ENCODE measurements around the gene ZP1.
A peak's percentile ranks its signal among the peaks of the same experiment; 100 is the strongest.

The ZP1 gene

DNA sequence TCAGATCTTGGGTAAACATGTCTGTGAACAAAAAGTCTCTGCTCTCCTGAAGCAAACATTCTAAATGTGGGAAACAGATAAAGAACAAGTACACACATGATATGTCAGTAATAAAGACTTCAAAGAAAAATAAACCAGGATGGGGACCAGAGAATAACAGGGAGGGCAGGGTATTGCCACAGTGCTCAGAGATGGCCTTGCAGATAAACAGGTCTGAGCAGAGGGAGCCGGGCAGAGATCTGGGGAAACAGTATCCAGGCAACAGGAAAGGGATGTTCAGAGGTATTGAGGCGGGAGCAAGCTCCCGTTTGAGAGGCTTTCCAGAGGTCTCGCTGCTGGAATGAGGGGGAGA, 22.5 kb upstream of the ZP1 start:
- H3K4me3 ChIP-seq (ENCODE audit: low read depth, low read length), result peak overlapping the region; percentile 97; the same call in 1 of the 2 replicates
- no peak for DNase-seq (ENCODE audit: low read depth)
- TF ChIP-seq, protein P1, sequence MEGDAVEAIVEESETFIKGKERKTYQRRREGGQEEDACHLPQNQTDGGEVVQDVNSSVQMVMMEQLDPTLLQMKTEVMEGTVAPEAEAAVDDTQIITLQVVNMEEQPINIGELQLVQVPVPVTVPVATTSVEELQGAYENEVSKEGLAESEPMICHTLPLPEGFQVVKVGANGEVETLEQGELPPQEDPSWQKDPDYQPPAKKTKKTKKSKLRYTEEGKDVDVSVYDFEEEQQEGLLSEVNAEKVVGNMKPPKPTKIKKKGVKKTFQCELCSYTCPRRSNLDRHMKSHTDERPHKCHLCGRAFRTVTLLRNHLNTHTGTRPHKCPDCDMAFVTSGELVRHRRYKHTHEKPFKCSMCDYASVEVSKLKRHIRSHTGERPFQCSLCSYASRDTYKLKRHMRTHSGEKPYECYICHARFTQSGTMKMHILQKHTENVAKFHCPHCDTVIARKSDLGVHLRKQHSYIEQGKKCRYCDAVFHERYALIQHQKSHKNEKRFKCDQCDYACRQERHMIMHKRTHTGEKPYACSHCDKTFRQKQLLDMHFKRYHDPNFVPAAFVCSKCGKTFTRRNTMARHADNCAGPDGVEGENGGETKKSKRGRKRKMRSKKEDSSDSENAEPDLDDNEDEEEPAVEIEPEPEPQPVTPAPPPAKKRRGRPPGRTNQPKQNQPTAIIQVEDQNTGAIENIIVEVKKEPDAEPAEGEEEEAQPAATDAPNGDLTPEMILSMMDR (IDR thresholded peaks at IDR 0.05; ENCODE audit: low read depth, low read length, missing control alignments), result no peak

DNA sequence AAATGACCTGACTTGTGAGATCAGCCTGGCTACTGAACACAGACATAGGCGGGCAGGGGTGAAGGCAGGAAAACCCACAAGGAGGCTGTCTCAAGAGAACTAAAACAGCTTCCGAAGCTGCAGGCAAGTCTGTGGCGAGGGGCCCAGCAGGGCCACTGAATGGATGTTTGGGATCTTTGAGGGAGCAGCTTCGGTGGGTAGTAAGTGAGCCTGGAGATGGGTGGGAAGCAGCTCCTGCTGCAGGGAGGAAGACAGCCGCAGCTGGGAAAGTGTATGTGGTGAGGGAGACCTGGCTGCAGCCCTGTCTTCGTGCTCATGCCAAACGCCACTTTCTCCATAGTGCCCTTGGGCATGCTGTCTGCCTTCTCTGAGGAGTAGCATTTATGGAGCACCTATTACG, 22.0 kb upstream of the ZP1 start:
- peak overlapping the region; percentile 97 for H3K4me3 ChIP-seq (ENCODE audit: low read depth, low read length)
- DNase-seq (ENCODE audit: low read depth), result no peak
- TF ChIP-seq, protein P1 (IDR thresholded peaks at IDR 0.05; ENCODE audit: low read depth, low read length, missing control alignments), result no peak

DNA sequence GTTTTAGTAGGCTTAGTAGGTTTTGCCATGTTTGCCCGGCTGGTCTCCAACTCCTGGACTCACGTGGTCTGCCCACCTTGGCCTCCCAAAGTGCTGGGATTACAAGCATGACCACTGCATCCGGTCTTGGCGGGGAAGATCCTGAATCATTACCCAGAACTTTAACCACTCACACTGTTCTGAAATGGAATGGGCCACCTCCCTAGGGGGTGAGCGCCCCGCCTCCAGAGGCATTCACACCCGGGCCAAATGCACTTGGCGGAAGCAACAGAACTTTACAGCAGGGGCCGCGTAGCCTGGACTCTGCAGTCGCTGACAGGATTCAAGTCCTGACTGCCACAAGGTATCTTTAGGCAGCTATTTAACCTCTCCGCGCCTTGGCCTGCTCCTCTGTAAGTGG, 20.1 kb upstream of the ZP1 start:
- TF ChIP-seq, protein P1 (IDR thresholded peaks at IDR 0.05; ENCODE audit: low read depth, low read length, missing control alignments), result no peak
- no peak overlapping the region for H3K4me3 ChIP-seq (ENCODE audit: low read depth, low read length)
- DNase-seq (ENCODE audit: low read depth), result no peak

DNA sequence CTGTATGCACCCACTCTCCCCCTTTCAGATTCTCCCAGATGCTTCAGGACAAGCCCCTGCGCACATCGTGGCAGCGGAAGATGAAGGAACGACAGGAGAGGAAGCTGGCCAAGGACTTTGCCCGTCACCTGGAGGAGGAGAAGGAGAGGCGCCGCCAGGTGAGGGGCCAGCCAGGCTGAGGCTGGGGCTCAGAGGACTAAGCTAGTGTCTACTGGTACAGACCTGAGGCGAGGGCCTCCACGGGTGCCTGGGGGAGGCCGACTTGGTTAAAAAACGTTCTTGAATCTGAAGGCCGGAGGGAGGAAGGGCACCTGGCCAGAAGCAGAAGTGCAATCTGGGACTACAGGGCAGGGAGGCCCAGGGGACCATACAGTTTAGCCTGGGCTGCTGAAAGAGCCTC, 19.4 kb upstream of the ZP1 start:
- no peak for DNase-seq (ENCODE audit: low read depth)
- TF ChIP-seq, protein P1 (IDR thresholded peaks at IDR 0.05; ENCODE audit: low read depth, low read length, missing control alignments), result no peak

DNA sequence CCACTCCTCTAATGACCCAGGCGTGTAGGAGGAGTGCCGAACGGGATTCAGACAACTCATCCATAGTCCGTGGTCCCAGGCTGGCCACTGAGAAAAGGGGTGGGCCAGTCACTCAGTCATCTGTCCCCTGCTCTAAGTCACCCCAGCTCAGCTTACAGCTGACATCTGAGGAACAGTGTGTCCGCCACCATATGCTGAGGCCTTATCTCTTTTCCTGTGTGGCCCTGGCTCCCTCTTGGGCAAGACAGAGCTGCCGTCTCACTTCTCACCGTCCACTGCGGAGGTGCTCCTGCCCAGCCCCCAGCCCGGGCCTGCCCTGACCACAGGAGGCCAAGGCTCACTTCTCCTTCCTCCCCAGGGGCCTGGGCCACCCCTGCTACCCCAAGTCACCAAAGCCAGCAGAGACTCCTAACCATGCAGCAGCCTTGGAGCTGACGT, 18.6 kb upstream of the ZP1 start:
- DNase-seq (ENCODE audit: low read depth), result no peak
- H3K4me3 ChIP-seq (ENCODE audit: low read depth, low read length), result no peak overlapping the region
- TF ChIP-seq, protein P1 (IDR thresholded peaks at IDR 0.05; ENCODE audit: low read depth, low read length, missing control alignments), result no peak

More for the DNA sequence above, 19.4 kb upstream of the ZP1 start:
- no peak overlapping the region for H3K4me3 ChIP-seq (ENCODE audit: low read depth, low read length)

DNA sequence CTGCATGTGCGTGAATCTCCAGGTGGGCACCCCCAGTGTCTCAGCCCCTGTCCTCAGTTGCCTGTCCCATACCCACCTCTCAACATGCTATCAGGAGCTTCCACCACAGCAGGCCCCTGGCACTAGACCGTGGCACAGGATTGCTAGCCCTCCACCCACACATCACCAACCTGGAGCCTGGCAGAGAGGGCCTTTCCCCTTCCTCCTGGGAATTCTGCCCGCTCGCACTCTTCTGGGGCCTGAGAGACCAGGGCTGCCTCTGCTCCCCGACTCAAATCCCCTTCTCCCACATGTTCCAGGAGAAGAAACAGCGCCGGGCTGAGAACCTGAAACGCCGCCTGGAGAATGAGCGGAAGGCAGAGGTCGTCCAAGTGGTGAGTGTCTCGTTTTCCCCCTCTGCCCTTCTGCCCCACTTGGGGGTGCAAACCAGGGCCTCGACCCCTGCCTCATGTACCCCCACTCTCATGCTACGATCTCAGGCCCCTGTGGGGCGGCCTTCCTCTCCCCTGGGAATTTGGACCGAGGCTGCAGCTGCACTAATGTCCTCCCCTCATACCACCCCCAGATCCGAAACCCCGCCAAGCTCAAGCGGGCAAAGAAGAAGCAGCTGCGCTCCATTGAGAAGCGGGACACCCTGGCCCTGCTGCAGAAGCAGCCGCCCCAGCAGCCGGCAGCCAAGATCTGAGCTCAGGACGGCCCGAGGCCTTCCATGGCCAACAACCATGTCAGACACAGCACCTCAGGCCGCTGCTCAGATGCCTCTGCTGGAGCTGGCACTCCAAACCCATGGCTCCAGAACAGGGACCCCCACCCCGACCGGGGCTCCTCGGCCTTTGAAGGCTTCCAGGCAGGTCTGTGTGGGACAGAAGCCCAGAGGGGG, 17.5 kb upstream of the ZP1 start:
- no peak for DNase-seq (ENCODE audit: low read depth)
- TF ChIP-seq, protein P1 (IDR thresholded peaks at IDR 0.05; ENCODE audit: low read depth, low read length, missing control alignments), result no peak
- H3K4me3 ChIP-seq (ENCODE audit: low read depth, low read length), result no peak overlapping the region
